Adrenal gland (tissue), 12 donors: ENCODE measurements around the gene STAT3. TPM values are rescaled to one million over a fixed set of nuclear protein-coding genes. Genes with fewer than 3 reads are reported as not detected.

ENCODE experiments used
- DNase-seq, 7 donors: peaks; one replicate each; pipeline ENCODE4 v3.0.0-alpha.2; 2019 to 2020
- H3K27ac ChIP-seq, 5 donors: fragments of 200-600 bp; sonication (generic) in 4 of 5; 1 replicate in 3 of 5; 2 replicates in 2 of 5; pipeline versions ENCODE4 v1.5.1 to v1.8.0; 2016 to 2020; ENCODE audit warnings: mild to moderate bottlenecking in 1 of 5
- H3K27me3 ChIP-seq: fragments of 200-600 bp; 2 replicates; pipeline ENCODE4 v1.8.0; 2021
- H3K36me3 ChIP-seq, 2 donors: fragments of 200-600 bp; replicated peaks in 1 of 2; 1 replicate in 1 of 2; 2 replicates in 1 of 2; pipeline versions ENCODE4 v1.5.1 to v1.8.0; 2018 to 2022
- H3K4me1 ChIP-seq, 2 donors: fragments of 200-600 bp; replicated peaks in 1 of 2; 1 replicate in 1 of 2; 2 replicates in 1 of 2; pipeline versions ENCODE4 v1.5.1 to v1.8.0; 2018 to 2021
- H3K4me3 ChIP-seq, 4 donors: fragments of 200-600 bp; sonication (generic) in 3 of 4; one replicate each; pipeline ENCODE4 v1.5.1; 2016 to 2018
- H3K9me3 ChIP-seq, 3 donors: fragments of 200-600 bp; sonication (generic) in 1 of 3; replicated peaks in 1 of 3; 1 replicate in 2 of 3; 2 replicates in 1 of 3; pipeline versions ENCODE4 v1.5.1 to v1.8.0; 2016 to 2021
- POLR2A ChIP-seq, 2 donors: fragments of 450-650 bp; IDR thresholded peaks; one replicate each; pipeline ENCODE4 v1.6.1; 2017; ENCODE audit warnings: antibody characterized with exemption in 2 of 2, mild to moderate bottlenecking in 2 of 2, moderate library complexity in 1 of 2
- WGBS, 4 donors: extraction: QIAGEN DNeasy Blood & Tissue Kit in 2 of 4; methylation state at CpG; one replicate each; pipeline versions ENCODE4 v1.1.5 to v1.1.7; 2013 to 2017; 5-methylcytosine and 5-hydroxymethylcytosine counted together
- intact Hi-C, 2 donors: fragments of 100-400 bp; cut with DNase I; formaldehyde crosslinking; loops; one replicate each; pipeline versions ENCODE4 v1.14.1 to v1.15.0; 2022 to 2023
- polyA plus RNA-seq, 3 donors: library from polyadenylated mRNA; stranded (reverse); fragments of 200-250 nt in 2 of 3; fragments of 350-450 nt in 1 of 3; fragmentation: Illumina TruSeq in 1 of 3; extraction: RNeasy Lipid Tissue Mini Kit (QIAGEN cat#74804) in 1 of 3; gene quantifications; one replicate each; pipeline ENCODE4 v1.2.3, GENCODE V29; 2013 to 2014
- total RNA-seq, 9 donors: library from RNA; depleted of rRNA in 4 of 9; stranded (reverse); fragments of >200 nt in 4 of 9; fragments of 120-200 nt in 1 of 9; fragmentation: NEBNext Ultra II Directional in 1 of 9; extraction: Animal tissue kit (Norgen Biotek cat#: 25700) in 1 of 9; gene quantifications; one replicate each; pipeline versions ENCODE4 v1.1.0 to v1.2.4, GENCODE V29; 2013 to 2023
- TF ChIP-seq, protein P1 (sequence below), 6 experiments: fragments of 450-650 bp in 4 of 6; fragments of 200-600 bp in 2 of 6; sonication (generic) in 1 of 6; IDR thresholded peaks; 1 replicate in 5 of 6; 2 replicates in 1 of 6; pipeline versions ENCODE4 v1.5.1 to v1.8.0; 2016 to 2021; ENCODE audit warnings: antibody characterized with exemption in 6 of 6, mild to moderate bottlenecking in 2 of 6, moderate library complexity in 1 of 6
- donor health status: healthy with polysubstance abuse.
- donor health status: Bipolar disorder and iron deficiency.
- donor health status: DM: yes; HTN: yes; CAD: no.
- donor health status: DM: no; HTN: no; CAD: no.
- donor health status: DM: no; HTN: no; CAD: no.
- donor health status: DM: yes; HTN: yes; CAD: no.

The STAT3 gene
- total and polyA plus RNA-seq, 12 donors, result 31.0 to 282 (median 160) TPM

- Histone ChIP-seq H3K4me1 (peaks cover 11 to 48% of the 10 kb centered on the region in 2 donors), H3K9me3 (no peaks in the 10 kb centered on the region), H3K27me3 (no peaks in the 10 kb centered on the region), H3K4me3 (peak overlapping the region; percentile 20 to 75 (median 48)), H3K36me3 (no peaks in the 10 kb centered on the region), H3K27ac (peak overlapping the region; percentile 96 to 100 (median 98))
- 0 to 1% (median 1%) methylated on average over 24 to 62 of the region's 62 CpGs for WGBS, 4 donors
- peak in 6 of 7 donors; percentile 49 to 61 (median 57) for DNase-seq
- intact Hi-C loops, result no loop called here
- peak in 1 of 2 donors; percentile 18 for TF ChIP-seq POLR2A (IDR thresholded peaks at IDR 0.05)
- TF ChIP-seq, protein P1, sequence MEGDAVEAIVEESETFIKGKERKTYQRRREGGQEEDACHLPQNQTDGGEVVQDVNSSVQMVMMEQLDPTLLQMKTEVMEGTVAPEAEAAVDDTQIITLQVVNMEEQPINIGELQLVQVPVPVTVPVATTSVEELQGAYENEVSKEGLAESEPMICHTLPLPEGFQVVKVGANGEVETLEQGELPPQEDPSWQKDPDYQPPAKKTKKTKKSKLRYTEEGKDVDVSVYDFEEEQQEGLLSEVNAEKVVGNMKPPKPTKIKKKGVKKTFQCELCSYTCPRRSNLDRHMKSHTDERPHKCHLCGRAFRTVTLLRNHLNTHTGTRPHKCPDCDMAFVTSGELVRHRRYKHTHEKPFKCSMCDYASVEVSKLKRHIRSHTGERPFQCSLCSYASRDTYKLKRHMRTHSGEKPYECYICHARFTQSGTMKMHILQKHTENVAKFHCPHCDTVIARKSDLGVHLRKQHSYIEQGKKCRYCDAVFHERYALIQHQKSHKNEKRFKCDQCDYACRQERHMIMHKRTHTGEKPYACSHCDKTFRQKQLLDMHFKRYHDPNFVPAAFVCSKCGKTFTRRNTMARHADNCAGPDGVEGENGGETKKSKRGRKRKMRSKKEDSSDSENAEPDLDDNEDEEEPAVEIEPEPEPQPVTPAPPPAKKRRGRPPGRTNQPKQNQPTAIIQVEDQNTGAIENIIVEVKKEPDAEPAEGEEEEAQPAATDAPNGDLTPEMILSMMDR (IDR thresholded peaks at IDR 0.05), result no peak
Observed at GRCh38 chr17:42387661-42388380, 421 bp downstream of the STAT3 start.

GRCh38 chr17:42386777-42387657 lies 1.2 kb downstream of the STAT3 start:
- Histone ChIP-seq H3K9me3 (no peaks in the 10 kb centered on the region), H3K36me3 (no peaks in the 10 kb centered on the region), H3K4me3 (peak overlapping the region in 3 of 4 donors; percentile 20 to 75 (median 70)), H3K27ac (peak overlapping the region; percentile 96 to 100 (median 98)), H3K27me3 (no peaks in the 10 kb centered on the region), H3K4me1 (peaks cover 15 to 56% of the 10 kb centered on the region in 2 donors)
- DNase-seq, result peak in 1 of 7 donors; percentile 54
- 0 to 6% (median 2%) methylated on average over 8 of the region's 8 CpGs for WGBS, 4 donors
- no peak for TF ChIP-seq POLR2A (IDR thresholded peaks at IDR 0.05)
- TF ChIP-seq, protein P1 (IDR thresholded peaks at IDR 0.05), result no peak
- intact Hi-C loops, result no loop called here

GRCh38 chr17:42381898-42382297 lies 6.3 kb downstream of the STAT3 start:
- Histone ChIP-seq H3K4me3 (no peak overlapping the region), H3K27me3 (no peaks in the 10 kb centered on the region), H3K4me1 (peaks cover 39 to 95% of the 10 kb centered on the region in 2 donors), H3K27ac (peak overlapping the region in 3 of 5 donors; percentile 14 to 53 (median 48)), H3K9me3 (no peaks in the 10 kb centered on the region), H3K36me3 (no peaks in the 10 kb centered on the region)
- intact Hi-C loops, result no loop called here
- no peak for TF ChIP-seq POLR2A (IDR thresholded peaks at IDR 0.05)
- TF ChIP-seq, protein P1 (IDR thresholded peaks at IDR 0.05), result no peak
- DNase-seq, result no peak
- 46 to 66% (median 56%) methylated on average over 3 of the region's 3 CpGs for WGBS, 4 donors

DNA sequence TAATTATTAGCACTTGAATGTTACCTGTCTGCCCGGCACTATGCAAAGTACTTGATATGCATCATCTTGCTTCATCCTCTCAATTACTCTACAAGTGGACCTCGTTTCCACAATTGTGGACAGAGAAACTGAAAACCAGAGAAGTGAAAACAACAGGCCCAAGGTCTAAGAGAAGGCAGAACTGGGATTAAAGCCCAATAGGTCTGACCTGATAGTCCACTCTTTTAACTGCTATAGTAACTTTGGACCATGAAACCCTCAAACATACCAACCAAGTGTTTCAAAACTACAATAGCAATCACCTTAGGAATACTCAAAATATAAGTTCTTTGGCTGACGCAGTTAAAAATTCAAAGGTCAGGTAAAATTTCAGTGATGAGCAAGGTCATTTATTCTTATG lies 7.3 kb downstream of the STAT3 start:
- TF ChIP-seq, protein P1 (IDR thresholded peaks at IDR 0.05), result no peak
- no peak for TF ChIP-seq POLR2A (IDR thresholded peaks at IDR 0.05)
- Histone ChIP-seq H3K9me3 (no peaks in the 10 kb centered on the region), H3K27me3 (no peaks in the 10 kb centered on the region), H3K36me3 (no peaks in the 10 kb centered on the region), H3K27ac (peak overlapping the region in 3 of 5 donors; percentile 45 to 48 (median 48)), H3K4me1 (peaks cover 33 to 88% of the 10 kb centered on the region in 2 donors), H3K4me3 (no peak overlapping the region)
- no peak for DNase-seq
- intact Hi-C loops, result no loop called here
- WGBS, 4 donors, result 57 to 71% (median 63%) methylated on average over 3 of the region's 3 CpGs
